ENCODE results near the gene CCNE1.

DNA sequence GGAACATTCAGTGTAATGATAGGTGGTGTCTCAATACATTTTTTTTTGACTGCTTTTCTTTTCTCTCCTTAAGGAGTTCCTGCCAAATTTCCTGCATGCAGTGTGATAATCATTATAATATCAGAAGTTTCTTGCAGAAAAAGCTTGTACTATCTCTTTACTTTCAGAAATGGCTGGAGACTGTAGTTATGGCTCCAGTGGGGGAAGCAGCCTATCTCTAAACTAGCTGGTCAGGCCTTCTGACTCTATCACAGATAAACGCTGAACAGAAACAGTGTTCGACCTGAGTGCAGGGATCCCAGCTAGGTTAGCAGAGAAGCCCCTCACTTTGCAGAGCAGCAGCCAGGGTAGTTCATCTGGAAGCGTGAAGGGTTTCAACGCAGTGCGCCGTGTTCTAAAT lies 1.9 kb downstream of the CCNE1 start:
- TF ChIP-seq ZKSCAN1 (IDR thresholded peaks at IDR 0.05; ENCODE audit: low read depth, low read length) (no peak), ZBTB8A (IDR thresholded peaks at IDR 0.05; ENCODE audit: partially characterized antibody) (no peak)
